OCI-LY7 (cell line): ENCODE results near the gene LIN7A. TPM values are rescaled to one million over a fixed set of nuclear protein-coding genes. Genes with fewer than 3 reads are reported as not detected.

Experiments used
- BruUV-seq: library from RNA; stranded (reverse); fragments of 400-500 nt; replicated peaks from 2 replicates; lab custom pipeline; 2021; lab: Mats Ljungman, UMichigan
- CTCF ChIA-PET: fragments of 300-600 bp; sonication (Branson Sonifier 250); formaldehyde crosslinking; loops from one replicate; lab custom pipeline; 2022; ENCODE audit warnings: antibody characterized with exemption; ENCODE audit not compliant: unreplicated experiment; lab: Charles Lee
- POLR2A ChIA-PET: fragments of 300-600 bp; sonication (Branson Sonifier 250); formaldehyde crosslinking; loops from one replicate; lab custom pipeline; 2022; ENCODE audit warnings: antibody characterized with exemption; lab: Charles Lee
- DNase-seq: peaks from one replicate; pipeline ENCODE4 v3.0.0-alpha.2; 2015; ENCODE audit warnings: low spot score
- H2AFZ ChIP-seq: fragments of 200-600 bp; sonication (generic), shearing (Covaris generic); 2 replicates; pipeline ENCODE4 v1.6.1; 2014; ENCODE audit warnings: mild to moderate bottlenecking, antibody characterized with exemption, low read length, moderate library complexity
- H3K27ac ChIP-seq: fragments of 200-600 bp; sonication (generic); 2 replicates; pipeline ENCODE4 v1.5.1; 2014; ENCODE audit warnings: mixed run types, low read depth, mild to moderate bottlenecking, moderate library complexity, low read length, inconsistent platforms; ENCODE audit not compliant: poor library complexity, severe bottlenecking
- H3K36me3 ChIP-seq: fragments of 200-600 bp; sonication (generic); 2 replicates; pipeline ENCODE4 v1.6.1; 2014; ENCODE audit warnings: mild to moderate bottlenecking, antibody characterized with exemption, low read length, moderate library complexity, mixed read lengths; ENCODE audit not compliant: insufficient read depth
- H3K4me1 ChIP-seq: fragments of 200-600 bp; sonication (generic); 2 replicates; pipeline ENCODE4 v1.5.1; 2014; ENCODE audit warnings: mild to moderate bottlenecking, low read length; ENCODE audit not compliant: insufficient read depth, poor library complexity, severe bottlenecking
- H3K4me2 ChIP-seq: fragments of 200-600 bp; sonication (generic); 2 replicates; pipeline ENCODE4 v1.6.1; 2014; ENCODE audit warnings: mild to moderate bottlenecking, low read length
- H3K4me3 ChIP-seq: fragments of 200-600 bp; sonication (generic); 2 replicates; pipeline ENCODE4 v1.5.1; 2014; ENCODE audit warnings: mild to moderate bottlenecking, low read depth, low read length; ENCODE audit not compliant: poor library complexity, severe bottlenecking
- H3K79me2 ChIP-seq: fragments of 200-600 bp; sonication (generic); 2 replicates; pipeline ENCODE4 v1.6.1; 2016; ENCODE audit warnings: low read depth, mild to moderate bottlenecking, low read length, moderate library complexity, mixed read lengths; ENCODE audit not compliant: insufficient read depth
- H3K9me2 ChIP-seq: fragments of 200-600 bp; sonication (generic); 2 replicates; pipeline ENCODE4 v1.6.1; 2016; ENCODE audit warnings: mild to moderate bottlenecking, low read length, mixed read lengths; ENCODE audit not compliant: insufficient read depth
- H3K9me3 ChIP-seq: fragments of 200-600 bp; sonication (generic); 2 replicates; pipeline ENCODE4 v1.6.1; 2014; ENCODE audit warnings: mild to moderate bottlenecking, mixed run types, low read length, mixed read lengths
- H4K20me1 ChIP-seq: fragments of 200-600 bp; sonication (generic); 2 replicates; pipeline ENCODE4 v1.6.1; 2014; ENCODE audit warnings: mild to moderate bottlenecking, antibody characterized with exemption, low read length, moderate library complexity, mixed read lengths; ENCODE audit not compliant: insufficient read depth
- CTCF ChIP-seq: fragments of 200-600 bp; sonication (generic); conservative IDR thresholded peaks from 2 replicates; pipeline ENCODE4 v1.5.1; 2014; ENCODE audit warnings: mild to moderate bottlenecking, antibody characterized with exemption, low read length, moderate library complexity, mixed read lengths
- EZH2phosphoT487 ChIP-seq: fragments of 200-600 bp; sonication (generic); IDR thresholded peaks from 2 replicates; pipeline ENCODE4 v1.6.1; 2018; ENCODE audit warnings: low read depth, borderline replicate concordance, mild to moderate bottlenecking, mixed run types, antibody characterized with exemption, low read length, moderate library complexity, mixed read lengths
- intact Hi-C: fragments of 100-400 bp; cut with micrococcal nuclease; formaldehyde crosslinking; loops from one replicate; pipeline ENCODE4 v1.10.0; 2022; ENCODE audit not compliant: unreplicated experiment
- total RNA-seq, 2 experiments: library from RNA; depleted of rRNA in 1 of 2; stranded (reverse); fragments of >200 nt in 1 of 2; shearing (Covaris generic) in 1 of 2; gene quantifications; 2 replicates each; pipeline ENCODE4 v1.2.3, GENCODE V29; 2014 to 2022

The LIN7A gene
- total RNA-seq, 2 experiments from 2014 or later, result 0.61 TPM; not detected in 1

- Histone ChIP-seq H2AFZ (no peak overlapping the region), H4K20me1 (no peaks in the 10 kb centered on the region), H3K9me3 (no peaks in the 10 kb centered on the region), H3K79me2 (no peaks in the 10 kb centered on the region), H3K4me3 (no peak overlapping the region), H3K4me2 (no peak overlapping the region), H3K36me3 (no peaks in the 10 kb centered on the region), H3K27ac (no peak overlapping the region), H3K9me2 (no peaks in the 10 kb centered on the region), H3K4me1 (no peaks in the 10 kb centered on the region)
- no peak for DNase-seq
- ChIA-PET POLR2A (interaction anchor here (0.5 to 0.6 kb wide), 2 partner anchors 28 to 151 kb away, joined by 3 to 4 read pairs; no protein-coding TSS in a partner anchor), CTCF (no interaction called here)
- intact Hi-C loops, result no loop called here
- TF ChIP-seq EZH2phosphoT487 (no peak), CTCF (no peak)
- no TSS peak for BruUV-seq
Observed at GRCh38 chr12:80958162-80958561, 20.4 kb upstream of the LIN7A start.

- BruUV-seq, result no TSS peak
- CTCF ChIA-PET, result no interaction called here
Observed at GRCh38 chr12:80954857-80955520, 17.3 kb upstream of the LIN7A start.

More at GRCh38 chr12:80954857-80955520, 17.3 kb upstream of the LIN7A start:
- Histone ChIP-seq H3K27ac (no peak overlapping the region), H2AFZ (no peak overlapping the region), H3K79me2 (no peaks in the 10 kb centered on the region), H3K4me1 (no peaks in the 10 kb centered on the region), H4K20me1 (no peaks in the 10 kb centered on the region), H3K9me3 (no peaks in the 10 kb centered on the region), H3K9me2 (no peaks in the 10 kb centered on the region), H3K4me3 (no peak overlapping the region), H3K4me2 (no peak overlapping the region), H3K36me3 (no peaks in the 10 kb centered on the region)
- intact Hi-C loops, result no loop called here
- TF ChIP-seq EZH2phosphoT487 (no peak), CTCF (no peak)
- POLR2A ChIA-PET, result no interaction called here
- DNase-seq, result no peak
